GM12878 (cell line): ENCODE results near the gene ACO1. TPM values are rescaled to one million over a fixed set of nuclear protein-coding genes. Genes with fewer than 3 reads are reported as not detected.

Source experiments
- ATAC-seq: fragments of 200-7000 bp; cut with Tn5 transposase; 3 replicates; pipeline ENCODE4 v1.9.1; 2020; ENCODE audit warnings: mild to moderate bottlenecking, moderate library complexity
- BruUV-seq: library from RNA; stranded (reverse); fragments of 400-500 nt; replicated peaks from 2 replicates; lab custom pipeline; 2021; lab: Mats Ljungman, UMichigan
- CTCF ChIA-PET: fragments of 300-600 bp; sonication (Branson Sonifier 250); formaldehyde crosslinking; extraction: SDS; loops from one replicate; lab custom pipeline; 2021; ENCODE audit warnings: inconsistent platforms; lab: Yijun Ruan, JAX
- POLR2A ChIA-PET: fragments of 350-600 bp; formaldehyde crosslinking; extraction: SDS; loops from one replicate; lab custom pipeline; 2021; ENCODE audit warnings: inconsistent platforms; lab: Charles Lee
- RAD21 ChIA-PET: fragments of 300-600 bp; sonication (Branson Sonifier 250); formaldehyde crosslinking; loops from one replicate; lab custom pipeline; 2023; ENCODE audit warnings: antibody characterized with exemption; ENCODE audit not compliant: unreplicated experiment; lab: Charles Lee
- SMC1A ChIA-PET: fragments of 300-600 bp; sonication (Branson Sonifier 250); formaldehyde crosslinking; loops from one replicate; lab custom pipeline; 2023; ENCODE audit not compliant: unreplicated experiment, uncharacterized antibody; lab: Charles Lee
- DNase-seq: peaks from one replicate; pipeline ENCODE4 v3.0.0-alpha.2; 2011; ENCODE audit warnings: low read depth, low spot score
- FAIRE-seq: peaks from 3 replicates; lab custom pipeline; 2011; peaks lifted over from hg19 to GRCh38; lab: Jason Lieb, UNC
- H2AFZ ChIP-seq: 2 replicates; pipeline ENCODE4 v1.6.0; 2011; ENCODE audit warnings: low read depth, low read length, control low read depth; ENCODE audit not compliant: control insufficient read depth
- H3K27ac ChIP-seq: 2 replicates; pipeline ENCODE4 v1.5.1; 2011; ENCODE audit warnings: control low read depth; ENCODE audit not compliant: control insufficient read depth, insufficient read depth
- H3K27me3 ChIP-seq, 2 experiments: replicated peaks in 1 of 2; 2 replicates each; pipeline versions ENCODE4 v1.6.0 to v1.6.1; 2011; ENCODE audit warnings: low read length in 1 of 2; ENCODE audit not compliant: control insufficient read depth in 2 of 2, insufficient read depth in 2 of 2
- H3K36me3 ChIP-seq, 2 experiments: 2 replicates each; pipeline ENCODE4 v1.5.1; 2011; ENCODE audit warnings: low read length in 1 of 2; ENCODE audit not compliant: control insufficient read depth in 2 of 2, insufficient read depth in 2 of 2
- H3K4me1 ChIP-seq: 2 replicates; pipeline ENCODE4 v1.6.1; 2011; ENCODE audit warnings: mild to moderate bottlenecking, low read length, moderate library complexity, mixed read lengths; ENCODE audit not compliant: control insufficient read depth, insufficient read depth
- H3K4me2 ChIP-seq: 2 replicates; pipeline ENCODE4 v1.6.0; 2011; ENCODE audit warnings: control low read depth; ENCODE audit not compliant: control insufficient read depth, insufficient read depth
- H3K4me3 ChIP-seq: fragments of 200-600 bp; sonication (generic); 2 replicates; pipeline ENCODE4 v1.5.1; 2016
- H3K79me2 ChIP-seq: 2 replicates; pipeline ENCODE4 v1.6.0; 2011; ENCODE audit warnings: low read length; ENCODE audit not compliant: control insufficient read depth, insufficient read depth
- H3K9ac ChIP-seq: 2 replicates; pipeline ENCODE4 v1.8.0; 2011; ENCODE audit warnings: low read length, control low read depth, mixed read lengths; ENCODE audit not compliant: control insufficient read depth, insufficient read depth
- H3K9me3 ChIP-seq: replicated peaks from 3 replicates; pipeline ENCODE4 v1.5.1; 2011; ENCODE audit warnings: mild to moderate bottlenecking, low read length; ENCODE audit not compliant: control insufficient read depth, insufficient read depth
- H4K20me1 ChIP-seq: 2 replicates; pipeline ENCODE4 v1.6.0; 2011; ENCODE audit not compliant: control insufficient read depth, insufficient read depth
- BRCA1 ChIP-seq: IDR thresholded peaks from 2 replicates; pipeline ENCODE4 v1.6.1; 2011; ENCODE audit warnings: low read depth, low read length, improper control_type of control experiment
- HDAC6 ChIP-seq: fragments of 200-600 bp; sonication (generic); IDR thresholded peaks from one replicate; pipeline ENCODE4 v1.8.0; 2017; ENCODE audit warnings: antibody characterized with exemption; ENCODE audit not compliant: unreplicated experiment
- NFYB ChIP-seq: IDR thresholded peaks from 2 replicates; pipeline ENCODE4 v1.6.1; 2011; ENCODE audit warnings: low read depth, mild to moderate bottlenecking, low read length, improper control_type of control experiment, moderate library complexity; ENCODE audit not compliant: insufficient read depth
- NR2C1 ChIP-seq: fragments of 450-650 bp; IDR thresholded peaks from 2 replicates; pipeline ENCODE4 v1.6.1; 2017; ENCODE audit warnings: antibody characterized with exemption, mild to moderate bottlenecking, moderate library complexity
- NRF1 ChIP-seq: conservative IDR thresholded peaks from 2 replicates; pipeline ENCODE4 v1.6.1; 2011; ENCODE audit warnings: mild to moderate bottlenecking, low read depth, low read length, improper control_type of control experiment
- POLR2A ChIP-seq: IDR thresholded peaks from 2 replicates; pipeline ENCODE4 v1.6.1; 2011; ENCODE audit warnings: low read depth, mild to moderate bottlenecking, low read length
- POU2F2 ChIP-seq: IDR thresholded peaks from 3 replicates; pipeline ENCODE4 v1.6.1; 2011; ENCODE audit warnings: low read depth, mild to moderate bottlenecking, low read length, borderline replicate concordance
- RFX5 ChIP-seq: IDR thresholded peaks from 2 replicates; pipeline ENCODE4 v1.6.1; 2011; ENCODE audit warnings: low read depth, low read length, improper control_type of control experiment
- STAT1 ChIP-seq: fragments of 450-650 bp; conservative IDR thresholded peaks from 2 replicates; pipeline ENCODE4 v1.6.1; 2014; ENCODE audit warnings: antibody characterized with exemption, mild to moderate bottlenecking
- SUZ12 ChIP-seq: fragments of 200-600 bp; sonication (generic); IDR thresholded peaks from one replicate; pipeline ENCODE4 v1.6.1; 2018; ENCODE audit warnings: antibody characterized with exemption, mild to moderate bottlenecking; ENCODE audit not compliant: unreplicated experiment
- YBX1 ChIP-seq: fragments of 450-650 bp; IDR thresholded peaks from 2 replicates; pipeline ENCODE4 v1.6.1; 2016; ENCODE audit warnings: antibody characterized with exemption
- ZNF24 ChIP-seq: fragments of 450-650 bp; IDR thresholded peaks from 2 replicates; pipeline ENCODE4 v1.6.1; 2017; ENCODE audit warnings: antibody characterized with exemption, mild to moderate bottlenecking
- WGBS: methylation state at CpG from one replicate; pipeline ENCODE4 v1.1.6; 2016; ENCODE audit warnings: low lambda C conversion rate; ENCODE audit not compliant: insufficient replicate concordance, insufficient coverage; ENCODE audit errors: missing lambda C conversion rate; 5-methylcytosine and 5-hydroxymethylcytosine counted together
- in situ Hi-C: fragments of 300-500 bp; cut with MboI; formaldehyde crosslinking; loops from 9 replicates; pipeline ENCODE4 v1.14.3; 2018; ENCODE audit warnings: mixed read lengths
- intact Hi-C: fragments of 100-400 bp; cut with micrococcal nuclease; formaldehyde crosslinking; loops from one replicate; pipeline ENCODE4 v1.14.2; 2022; ENCODE audit not compliant: unreplicated experiment
- polyA plus RNA-seq, 11 experiments: library from polyadenylated mRNA; depleted of rRNA in 4 of 11; unstranded in 6 of 11; stranded (reverse) in 5 of 11; fragments of >200 nt; fragmentation: Nextera tagmentation in 4 of 11; fragmentation: Illumina TruSeq in 1 of 11; extraction: Ambion mirVana in 4 of 11; extraction: Trizol in 1 of 11; gene quantifications; 1 replicate in 1 of 11; 2 replicates in 10 of 11; pipeline versions ENCODE4 v1.2.1 to v1.2.3, GENCODE V29; 2011 to 2016; ENCODE audit warnings: inconsistent platforms in 2 of 11, missing spikeins in 2 of 11, low read depth in 1 of 11
- total RNA-seq, 4 experiments: library from RNA; depleted of rRNA in 3 of 4; stranded (reverse); fragments of >200 nt in 3 of 4; fragmentation: Illumina TruSeq in 1 of 4; extraction: Trizol in 1 of 4; gene quantifications; 2 replicates each; pipeline versions ENCODE4 v1.2.1 to v1.2.3, GENCODE V29; 2013 to 2021
- TF ChIP-seq, protein P1 (sequence below): fragments of 450-650 bp; formaldehyde crosslinking; IDR thresholded peaks from 2 replicates; pipeline ENCODE4 v1.4.0; 2020; ENCODE audit warnings: mild to moderate bottlenecking, moderate library complexity
- TF ChIP-seq, protein P2 (sequence below): IDR thresholded peaks from 2 replicates; pipeline ENCODE4 v1.6.1; 2012; ENCODE audit warnings: low read depth, low read length, improper control_type of control experiment
- TF ChIP-seq, protein P3 (sequence below): fragments of 450-650 bp; formaldehyde crosslinking; IDR thresholded peaks from 2 replicates; pipeline ENCODE4 v1.4.0; 2022; ENCODE audit warnings: mild to moderate bottlenecking, moderate library complexity

ACO1 gene
- total and polyA plus RNA-seq, 10 of the 15 experiments (the other 5 are each of a cell fraction or from before 2014, with no cell fraction given) = 0.21 to 6.5 (median 3.3) TPM

DNA sequence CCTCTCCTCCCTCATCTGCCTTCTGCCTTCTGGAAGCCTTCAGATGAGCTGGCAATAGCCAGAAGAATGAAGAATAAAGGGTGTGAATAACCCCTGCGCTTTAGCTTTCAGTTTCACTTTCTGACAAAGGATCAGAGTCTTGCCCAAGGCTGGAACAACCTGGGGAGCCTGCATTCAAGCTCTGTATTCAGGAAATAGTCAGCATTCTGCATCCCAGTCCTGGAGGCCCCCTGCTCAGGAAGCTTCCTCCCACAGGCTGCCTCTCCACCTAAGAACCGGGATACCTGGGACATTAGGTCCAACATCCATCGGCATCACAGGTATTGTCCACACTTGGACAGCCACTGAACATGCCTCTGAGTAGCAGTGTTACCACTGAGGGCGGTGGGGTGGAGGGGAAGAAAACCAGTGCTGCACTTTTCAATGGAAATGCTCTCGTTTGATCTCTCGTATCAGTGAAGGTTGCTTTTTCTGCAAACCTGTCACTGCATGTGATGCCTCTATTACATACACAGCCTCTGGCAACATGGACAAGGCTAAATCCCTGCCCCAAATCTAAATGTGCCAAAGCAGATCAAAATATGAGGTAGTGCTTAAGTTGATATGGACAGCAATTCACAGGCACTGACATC, 39.8 kb upstream of the ACO1 start:
- Histone ChIP-seq H3K9me3 (no peaks in the 10 kb centered on the region), H3K79me2 (no peaks in the 10 kb centered on the region), H3K4me2 (peak overlapping the region; percentile 24; the same call in 1 of the 2 replicates), H3K4me3 (no peak overlapping the region), H3K4me1 (no peaks in the 10 kb centered on the region), H3K27ac (no peak overlapping the region), H2AFZ (peak overlapping the region; percentile 42; the same call in 1 of the 2 replicates), H3K36me3 (no peaks in the 10 kb centered on the region), H3K27me3 (no peaks in the 10 kb centered on the region), H4K20me1 (no peaks in the 10 kb centered on the region), H3K9ac (no peak overlapping the region)
- intact Hi-C loops (loop anchor here (10.0 kb wide), 1 partner anchor 200 kb away; no protein-coding TSS in a partner anchor), in situ Hi-C loops (no loop called here)
- peak; percentile 63 for ATAC-seq
- TF ChIP-seq HDAC6 (no peak), NR2C1 (no peak), SUZ12 (no peak), NRF1 (no peak), BRCA1 (no peak), POU2F2 (no peak), NFYB (no peak), STAT1 (no peak), RFX5 (no peak), YBX1 (no peak), POLR2A (no peak), ZNF24 (no peak)
- TF ChIP-seq, protein P1, sequence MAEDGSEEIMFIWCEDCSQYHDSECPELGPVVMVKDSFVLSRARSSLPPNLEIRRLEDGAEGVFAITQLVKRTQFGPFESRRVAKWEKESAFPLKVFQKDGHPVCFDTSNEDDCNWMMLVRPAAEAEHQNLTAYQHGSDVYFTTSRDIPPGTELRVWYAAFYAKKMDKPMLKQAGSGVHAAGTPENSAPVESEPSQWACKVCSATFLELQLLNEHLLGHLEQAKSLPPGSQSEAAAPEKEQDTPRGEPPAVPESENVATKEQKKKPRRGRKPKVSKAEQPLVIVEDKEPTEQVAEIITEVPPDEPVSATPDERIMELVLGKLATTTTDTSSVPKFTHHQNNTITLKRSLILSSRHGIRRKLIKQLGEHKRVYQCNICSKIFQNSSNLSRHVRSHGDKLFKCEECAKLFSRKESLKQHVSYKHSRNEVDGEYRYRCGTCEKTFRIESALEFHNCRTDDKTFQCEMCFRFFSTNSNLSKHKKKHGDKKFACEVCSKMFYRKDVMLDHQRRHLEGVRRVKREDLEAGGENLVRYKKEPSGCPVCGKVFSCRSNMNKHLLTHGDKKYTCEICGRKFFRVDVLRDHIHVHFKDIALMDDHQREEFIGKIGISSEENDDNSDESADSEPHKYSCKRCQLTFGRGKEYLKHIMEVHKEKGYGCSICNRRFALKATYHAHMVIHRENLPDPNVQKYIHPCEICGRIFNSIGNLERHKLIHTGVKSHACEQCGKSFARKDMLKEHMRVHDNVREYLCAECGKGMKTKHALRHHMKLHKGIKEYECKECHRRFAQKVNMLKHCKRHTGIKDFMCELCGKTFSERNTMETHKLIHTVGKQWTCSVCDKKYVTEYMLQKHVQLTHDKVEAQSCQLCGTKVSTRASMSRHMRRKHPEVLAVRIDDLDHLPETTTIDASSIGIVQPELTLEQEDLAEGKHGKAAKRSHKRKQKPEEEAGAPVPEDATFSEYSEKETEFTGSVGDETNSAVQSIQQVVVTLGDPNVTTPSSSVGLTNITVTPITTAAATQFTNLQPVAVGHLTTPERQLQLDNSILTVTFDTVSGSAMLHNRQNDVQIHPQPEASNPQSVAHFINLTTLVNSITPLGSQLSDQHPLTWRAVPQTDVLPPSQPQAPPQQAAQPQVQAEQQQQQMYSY = no peak
- TF ChIP-seq, protein P2, sequence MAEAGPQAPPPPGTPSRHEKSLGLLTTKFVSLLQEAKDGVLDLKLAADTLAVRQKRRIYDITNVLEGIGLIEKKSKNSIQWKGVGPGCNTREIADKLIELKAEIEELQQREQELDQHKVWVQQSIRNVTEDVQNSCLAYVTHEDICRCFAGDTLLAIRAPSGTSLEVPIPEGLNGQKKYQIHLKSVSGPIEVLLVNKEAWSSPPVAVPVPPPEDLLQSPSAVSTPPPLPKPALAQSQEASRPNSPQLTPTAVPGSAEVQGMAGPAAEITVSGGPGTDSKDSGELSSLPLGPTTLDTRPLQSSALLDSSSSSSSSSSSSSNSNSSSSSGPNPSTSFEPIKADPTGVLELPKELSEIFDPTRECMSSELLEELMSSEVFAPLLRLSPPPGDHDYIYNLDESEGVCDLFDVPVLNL = no peak
- TF ChIP-seq, protein P3, sequence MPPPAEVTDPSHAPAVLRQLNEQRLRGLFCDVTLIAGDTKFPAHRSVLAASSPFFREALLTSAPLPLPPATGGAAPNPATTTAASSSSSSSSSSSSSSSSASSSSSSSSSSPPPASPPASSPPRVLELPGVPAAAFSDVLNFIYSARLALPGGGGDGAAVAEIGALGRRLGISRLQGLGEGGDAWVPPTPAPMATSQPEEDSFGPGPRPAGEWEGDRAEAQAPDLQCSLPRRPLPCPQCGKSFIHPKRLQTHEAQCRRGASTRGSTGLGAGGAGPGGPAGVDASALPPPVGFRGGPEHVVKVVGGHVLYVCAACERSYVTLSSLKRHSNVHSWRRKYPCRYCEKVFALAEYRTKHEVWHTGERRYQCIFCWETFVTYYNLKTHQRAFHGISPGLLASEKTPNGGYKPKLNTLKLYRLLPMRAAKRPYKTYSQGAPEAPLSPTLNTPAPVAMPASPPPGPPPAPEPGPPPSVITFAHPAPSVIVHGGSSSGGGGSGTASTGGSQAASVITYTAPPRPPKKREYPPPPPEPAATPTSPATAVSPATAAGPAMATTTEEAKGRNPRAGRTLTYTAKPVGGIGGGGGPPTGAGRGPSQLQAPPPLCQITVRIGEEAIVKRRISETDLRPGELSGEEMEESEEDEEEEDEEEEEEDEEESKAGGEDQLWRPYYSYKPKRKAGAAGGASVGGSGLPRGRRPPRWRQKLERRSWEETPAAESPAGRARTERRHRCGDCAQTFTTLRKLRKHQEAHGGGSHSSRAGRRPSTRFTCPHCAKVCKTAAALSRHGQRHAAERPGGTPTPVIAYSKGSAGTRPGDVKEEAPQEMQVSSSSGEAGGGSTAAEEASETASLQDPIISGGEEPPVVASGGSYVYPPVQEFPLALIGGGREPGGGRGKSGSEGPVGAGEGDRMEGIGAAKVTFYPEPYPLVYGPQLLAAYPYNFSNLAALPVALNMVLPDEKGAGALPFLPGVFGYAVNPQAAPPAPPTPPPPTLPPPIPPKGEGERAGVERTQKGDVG (CRISPR knock-in tag) = no peak
- 61% methylated on average over 6 of the region's 6 CpGs for WGBS
- no peak for DNase-seq
- ChIA-PET POLR2A (no interaction called here), SMC1A (no interaction called here), CTCF (interaction anchor here (1.1 kb wide), 1 partner anchor 235 kb away, joined by 5 read pairs; no protein-coding TSS in a partner anchor), RAD21 (no interaction called here)
- no peak for FAIRE-seq
- no TSS peak for BruUV-seq
